GM12801 (cell line): Measurements from ENCODE around the gene LACTBL1.

Source experiments
- CTCF ChIP-seq: IDR thresholded peaks from one replicate; pipeline ENCODE4 v1.5.1; 2011; ENCODE audit warnings: control low read depth; ENCODE audit not compliant: insufficient read length; ENCODE audit errors: extremely low read depth

LACTBL1 gene

DNA sequence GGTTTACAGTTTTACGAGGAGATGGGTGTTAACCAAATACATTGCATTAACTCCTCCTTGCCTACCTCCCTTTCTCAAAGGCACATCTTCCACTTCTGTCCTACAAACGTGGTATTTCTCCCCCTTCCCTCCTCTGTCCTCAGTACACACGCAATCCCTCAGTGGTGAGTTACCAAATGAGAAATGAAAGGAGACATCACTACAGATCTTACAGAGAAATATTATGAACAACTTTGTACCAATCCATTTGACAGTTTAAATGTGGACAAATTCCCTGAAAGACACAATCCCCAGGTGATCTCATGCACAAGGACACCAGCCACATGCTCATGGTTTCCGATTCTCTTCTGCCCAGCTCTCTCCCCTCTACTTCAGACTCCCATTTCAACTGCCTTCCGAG, 6.4 kb downstream of the LACTBL1 start:
- no peak for TF ChIP-seq CTCF

DNA sequence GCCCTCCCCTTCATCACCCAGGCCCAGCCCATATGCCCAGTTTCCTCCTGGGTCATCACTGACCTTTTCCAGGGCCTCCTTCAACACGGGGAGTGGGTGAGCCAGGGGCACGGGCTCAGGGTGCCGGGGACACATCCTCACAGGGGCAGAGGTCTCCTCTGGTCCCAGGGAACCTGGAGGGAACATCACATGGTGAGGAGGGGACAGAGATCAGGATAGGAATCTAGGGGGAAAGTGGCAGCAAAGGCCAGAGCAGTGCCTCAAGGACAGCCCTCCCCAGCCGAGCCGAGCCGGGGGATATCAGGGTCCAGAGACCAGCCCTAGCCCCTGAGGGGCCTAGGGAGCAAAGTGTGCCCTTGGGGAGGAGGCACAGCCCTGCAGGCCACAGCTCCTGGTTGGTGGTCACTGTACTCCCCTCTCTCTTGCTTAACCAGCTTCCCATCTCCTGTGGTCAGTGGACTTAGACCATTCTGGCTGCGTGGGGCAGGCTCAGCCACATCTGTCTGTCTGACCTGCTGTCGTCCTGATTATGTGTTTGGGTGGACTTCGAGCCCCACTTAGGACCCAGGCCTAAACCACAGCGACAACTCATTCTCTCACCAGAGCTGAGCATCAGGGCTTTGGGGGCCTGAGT, 9.5 kb downstream of the LACTBL1 start:
- TF ChIP-seq CTCF, result no peak

- TF ChIP-seq CTCF, result no peak
These were observed 10.1 kb downstream of the LACTBL1 start for GRCh38 chr1:22962558-22962957.

- no peak for TF ChIP-seq CTCF
These were observed 12.9 kb downstream of the LACTBL1 start for GRCh38 chr1:22959545-22960360.

GRCh38 chr1:22958556-22958955, 14.1 kb downstream of the LACTBL1 start:
- no peak for TF ChIP-seq CTCF

DNA sequence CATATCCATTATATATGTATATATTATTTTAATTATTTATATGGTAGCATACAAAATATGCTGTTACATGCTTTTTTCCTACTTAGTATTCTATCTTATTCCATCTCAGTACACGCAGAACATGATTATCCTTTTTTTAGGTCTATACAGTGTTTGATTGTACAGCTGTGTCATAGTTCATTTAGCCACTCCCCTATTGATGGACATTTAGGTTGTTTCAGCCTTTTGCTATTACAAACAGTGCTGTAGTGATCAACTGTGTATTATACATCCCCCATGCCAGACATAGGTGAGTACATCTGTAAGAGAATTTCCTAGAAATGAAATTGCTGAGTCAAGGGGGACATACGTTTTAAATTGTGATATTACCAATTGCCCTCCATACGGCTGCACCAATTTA, 15.6 kb downstream of the LACTBL1 start:
- no peak for TF ChIP-seq CTCF

DNA sequence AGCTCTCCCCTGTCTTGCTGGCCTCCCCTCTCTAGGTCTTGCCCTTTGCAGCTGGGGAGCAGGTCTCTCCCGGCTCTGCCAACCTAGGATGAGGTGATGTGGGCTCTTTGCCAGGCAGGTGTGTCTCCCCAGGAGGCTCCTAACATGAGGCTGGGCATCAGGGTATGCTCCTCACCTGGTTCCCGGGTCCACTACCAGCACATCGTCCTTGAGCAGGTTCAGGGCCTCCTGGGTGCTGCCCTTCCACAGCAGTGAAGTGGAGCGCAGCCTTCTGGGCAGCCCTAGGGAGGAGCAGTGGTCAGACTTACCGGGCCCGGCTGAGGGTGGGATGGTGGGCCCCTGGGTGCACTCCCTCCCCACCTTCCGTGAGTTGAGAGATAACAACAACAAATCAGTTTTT, 17.5 kb downstream of the LACTBL1 start:
- no peak for TF ChIP-seq CTCF
